SH-SY5Y (cell line): ENCODE measurements around the gene RAD9A.

Experiments used
- GATA2 ChIP-seq: IDR thresholded peaks from 2 replicates; pipeline ENCODE4 v1.6.1; 2011; ENCODE audit warnings: mild to moderate bottlenecking, low read depth, low read length
- GATA3 ChIP-seq: IDR thresholded peaks from 2 replicates; pipeline ENCODE4 v1.6.1; 2011; ENCODE audit warnings: low read depth, mild to moderate bottlenecking, low read length, moderate library complexity

Gene RAD9A

DNA sequence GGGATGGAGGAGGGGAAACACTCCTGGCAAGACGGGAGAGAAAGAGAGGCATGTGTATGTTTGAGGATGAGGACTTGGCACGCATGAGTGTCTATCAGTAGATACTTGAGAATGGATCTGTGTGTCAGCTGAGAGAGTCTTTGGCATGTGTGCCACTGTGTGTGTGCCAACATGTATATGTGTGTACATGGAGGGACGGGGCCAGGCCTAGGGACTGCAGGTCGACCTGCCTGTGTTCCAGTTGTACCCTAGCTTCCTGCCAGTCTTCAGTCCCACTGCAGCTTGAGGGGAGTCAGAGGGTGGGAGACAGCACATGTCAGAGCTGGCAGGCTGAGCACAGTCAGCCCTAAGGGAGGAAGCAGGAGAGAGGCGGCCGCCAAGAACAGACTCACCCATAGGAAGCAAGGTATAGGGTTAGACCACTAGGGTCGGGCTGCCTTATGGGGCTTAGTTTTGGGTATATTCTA lies 24.0 kb upstream of the RAD9A start:
- TF ChIP-seq GATA2, result no peak
- no peak for TF ChIP-seq GATA3

DNA sequence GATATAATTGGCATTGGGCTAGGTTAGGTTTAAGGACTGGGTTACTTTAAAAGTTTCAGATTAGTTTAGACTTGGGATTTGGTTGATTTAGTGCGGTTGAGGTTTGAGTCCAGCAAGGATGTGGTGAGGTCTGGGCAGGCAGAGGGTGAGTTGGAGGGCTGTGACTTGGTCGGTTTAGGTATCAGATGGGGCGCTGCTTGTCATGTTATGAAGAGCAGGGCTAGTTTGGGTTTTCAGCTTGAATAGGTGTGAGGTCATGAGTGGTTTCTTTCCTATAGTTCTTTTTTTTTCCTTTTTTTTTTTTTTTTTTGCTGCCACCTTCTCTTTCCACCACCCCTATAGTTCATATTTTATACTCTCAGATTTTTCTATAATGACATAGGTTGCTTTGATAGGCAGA lies 23.2 kb upstream of the RAD9A start:
- no peak for TF ChIP-seq GATA3
- no peak for TF ChIP-seq GATA2

DNA sequence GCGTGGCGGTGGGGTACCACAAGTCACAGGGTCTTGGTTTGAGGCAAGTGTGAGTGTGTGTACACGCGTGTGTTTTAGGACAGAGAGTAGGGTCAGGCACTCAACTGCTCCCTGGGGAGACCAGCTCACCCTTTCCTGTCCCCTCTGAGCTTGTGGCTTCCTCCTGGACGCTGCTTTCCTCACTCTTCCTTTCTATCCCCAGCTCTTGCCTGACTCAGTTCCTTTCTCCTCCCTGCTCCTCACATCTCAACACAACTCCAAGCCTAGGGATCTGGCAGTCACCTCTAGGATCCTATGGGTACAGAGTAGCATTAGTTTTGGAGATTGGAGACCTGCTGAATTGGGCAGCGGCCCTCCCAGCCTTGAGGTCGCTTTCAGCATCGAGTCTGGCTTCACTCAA lies 22.5 kb upstream of the RAD9A start:
- TF ChIP-seq GATA2, result no peak
- no peak for TF ChIP-seq GATA3

DNA sequence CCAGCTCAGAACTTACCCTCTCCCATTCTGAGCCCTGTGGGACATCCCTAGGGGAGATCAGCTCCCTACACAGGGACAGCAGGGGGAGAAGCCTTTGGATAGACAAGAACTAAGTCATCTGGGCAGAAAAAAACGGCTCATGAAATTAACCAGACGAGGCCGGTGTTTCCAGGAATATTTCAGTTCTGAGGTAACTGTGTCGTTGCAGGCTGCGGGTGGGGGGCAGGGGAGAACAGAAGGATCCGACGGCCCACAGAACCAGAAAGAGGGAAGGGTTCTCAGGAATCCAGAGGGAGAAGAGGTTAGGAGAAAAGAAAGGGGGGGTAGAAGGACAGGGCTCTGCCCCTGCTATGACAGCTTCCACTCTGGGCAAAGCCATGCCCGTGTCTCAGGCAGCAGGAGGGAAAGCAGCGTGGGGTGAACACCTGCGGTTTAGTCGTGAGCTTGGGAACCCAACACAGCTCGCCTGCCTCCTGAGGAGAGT lies 21.9 kb upstream of the RAD9A start:
- TF ChIP-seq GATA3 (no peak), GATA2 (no peak)

DNA sequence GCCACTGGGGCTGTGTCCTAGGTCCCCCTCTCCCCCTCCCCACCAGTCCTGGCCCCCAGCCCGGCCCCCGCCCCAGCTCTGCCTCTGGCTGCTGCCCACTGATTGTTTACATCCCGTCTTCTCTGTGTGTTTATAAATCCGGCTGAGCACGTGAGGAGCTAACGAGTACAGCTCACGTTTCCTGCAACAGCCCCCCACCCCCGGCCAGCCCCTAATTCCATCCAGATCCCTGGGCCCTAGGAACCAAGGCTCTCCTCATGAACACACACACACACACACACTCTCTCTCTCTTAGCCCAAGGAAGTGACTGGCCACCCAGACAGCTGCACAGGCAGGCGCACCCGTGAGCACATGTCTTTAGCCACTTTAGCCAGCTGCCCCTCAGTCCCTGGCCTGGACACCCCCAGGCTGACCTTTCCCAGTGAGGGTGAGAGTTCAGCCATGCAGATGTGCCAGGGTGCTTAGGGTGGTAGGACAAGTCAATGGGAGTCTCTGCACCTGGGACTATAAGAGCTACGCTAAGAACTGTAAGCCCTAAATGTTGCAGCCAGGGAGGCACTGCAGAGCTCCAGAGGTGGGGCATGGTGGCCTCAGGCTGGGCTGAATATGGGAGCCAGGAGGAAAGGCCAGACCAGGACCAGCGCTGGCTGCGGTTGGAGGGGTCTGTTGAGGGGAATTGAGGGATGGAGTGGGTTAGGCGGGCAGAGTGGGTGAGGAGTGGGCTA lies 21.3 kb upstream of the RAD9A start:
- TF ChIP-seq GATA3, result no peak
- no peak for TF ChIP-seq GATA2

DNA sequence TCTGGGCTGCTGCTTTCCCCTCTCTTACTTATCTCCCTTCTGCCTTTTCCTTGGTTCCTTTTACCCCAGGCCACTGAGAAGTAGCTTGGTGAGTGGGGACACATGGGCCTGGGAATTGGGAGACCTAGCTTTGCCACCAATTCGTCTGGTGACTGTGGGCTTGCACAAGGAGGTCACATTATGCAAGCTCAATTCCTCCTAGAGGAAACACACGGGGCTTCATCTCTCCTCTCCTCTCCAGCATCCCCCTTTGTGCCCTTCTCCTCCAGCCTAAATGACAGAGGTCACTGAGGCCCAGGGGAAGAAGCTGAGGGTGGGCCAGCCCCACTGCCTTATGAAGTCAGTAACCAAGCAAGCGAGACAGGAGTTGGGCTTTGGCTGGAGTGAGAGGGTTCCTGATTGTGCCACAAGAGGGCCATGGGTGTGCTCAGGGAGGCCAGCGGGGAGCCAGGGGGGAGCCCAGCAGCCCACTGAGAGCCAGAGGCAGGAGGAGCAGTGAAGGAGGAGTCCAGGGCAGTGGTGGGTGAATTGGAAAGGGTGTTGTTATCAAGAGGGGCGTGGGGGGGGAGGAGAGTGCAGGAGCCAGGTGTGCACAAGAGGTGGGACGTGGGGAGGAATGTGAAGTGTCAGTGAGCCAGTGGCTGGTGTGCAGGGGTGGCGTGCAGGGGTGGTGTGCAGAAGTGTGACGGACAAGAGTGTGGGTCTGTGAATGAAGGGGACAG lies 20.4 kb upstream of the RAD9A start:
- TF ChIP-seq GATA3 (no peak), GATA2 (no peak)

DNA sequence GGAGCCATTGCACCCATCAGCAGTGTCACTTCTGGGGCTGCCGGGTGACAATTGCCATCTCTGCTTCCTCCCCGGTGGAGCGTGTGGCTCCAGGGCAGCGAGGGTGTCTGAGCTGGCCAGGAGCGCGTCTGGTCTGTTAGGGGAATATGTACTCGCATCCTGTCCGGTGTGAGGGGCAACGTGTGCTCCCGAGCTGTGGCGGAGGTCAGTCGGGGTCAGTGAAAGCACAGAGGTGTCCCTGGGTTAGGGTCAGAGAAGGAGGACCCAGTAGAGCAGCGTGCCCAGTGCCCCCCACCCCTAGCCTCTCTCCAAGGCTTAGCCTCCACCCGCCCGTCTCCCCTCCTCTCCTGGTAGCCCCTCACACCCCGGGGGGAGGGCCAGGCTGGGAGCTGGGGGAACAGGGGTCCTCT lies 19.9 kb upstream of the RAD9A start:
- no peak for TF ChIP-seq GATA3
- no peak for TF ChIP-seq GATA2

DNA sequence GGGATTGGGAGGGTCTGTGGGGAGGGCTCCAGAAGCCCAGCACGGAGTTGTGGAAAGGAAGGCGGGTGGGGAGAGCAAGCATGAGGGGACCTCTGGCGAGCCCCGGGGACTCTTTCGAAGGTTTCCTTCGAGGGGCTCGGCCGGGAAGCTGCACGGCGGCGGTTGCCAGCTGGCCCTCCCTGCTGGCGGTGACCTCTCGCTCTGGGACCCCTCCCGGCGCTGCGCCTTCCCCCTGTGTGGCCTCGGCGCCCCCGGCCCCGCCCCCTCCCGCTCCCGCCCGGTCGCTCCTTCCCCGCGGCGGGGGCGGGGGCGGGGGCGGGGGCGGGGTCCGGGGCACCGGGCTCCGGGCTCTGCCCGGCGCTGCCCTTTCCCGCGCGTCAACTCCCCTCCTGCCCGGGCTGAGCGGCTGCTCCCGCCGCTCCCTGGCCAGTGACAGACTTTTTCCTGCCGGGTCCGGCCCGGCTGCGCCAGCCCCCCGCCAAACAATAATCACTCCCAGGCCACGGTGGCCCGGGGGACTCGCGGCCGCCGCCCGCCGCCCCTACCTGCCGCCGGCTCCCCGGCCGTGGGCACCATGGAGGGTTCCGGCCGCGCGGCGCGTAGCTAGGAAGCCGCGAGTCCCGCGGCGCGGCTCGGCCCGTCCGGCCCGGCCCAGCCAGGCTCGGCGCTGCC lies 19.3 kb upstream of the RAD9A start:
- no peak for TF ChIP-seq GATA3
- TF ChIP-seq GATA2, result no peak

DNA sequence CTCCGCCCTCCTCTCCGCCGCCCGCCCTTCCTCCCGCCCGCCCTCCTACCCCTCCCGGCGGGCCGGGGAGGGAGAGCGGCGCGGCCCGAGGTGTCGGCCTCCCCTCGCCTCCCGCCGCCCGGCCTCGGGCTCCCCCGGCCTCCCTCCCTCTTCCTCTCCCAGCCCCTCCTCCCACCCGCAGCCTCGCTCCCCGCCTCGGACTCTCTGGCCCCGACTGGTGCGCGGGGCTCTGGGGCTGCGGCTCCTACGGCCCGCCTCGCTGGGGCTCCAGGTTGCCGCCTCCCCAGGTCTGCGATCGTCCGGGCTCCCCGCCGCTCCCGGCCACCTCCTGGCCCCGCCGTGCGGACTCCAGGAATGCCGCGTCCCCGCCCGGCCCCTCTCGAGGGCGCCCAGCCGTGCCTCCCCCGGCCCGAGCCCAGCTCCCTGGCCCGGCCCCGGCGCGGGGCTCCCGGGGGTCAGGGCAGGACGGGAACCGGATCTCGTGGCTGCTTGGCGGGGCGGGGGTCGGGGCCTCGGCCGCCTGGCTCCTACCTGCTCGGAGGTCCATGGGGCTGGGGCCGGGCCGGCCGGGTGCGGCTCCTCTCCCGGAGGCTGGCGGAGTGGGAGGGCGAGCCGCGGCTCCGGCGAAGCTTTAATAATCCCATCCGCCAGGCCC lies 18.7 kb upstream of the RAD9A start, which contains the start of gene CLCF1:
CLCF1 (minus strand) TSS at position 606 of the 655 bp plus-strand sequence; CDS start at position 547, 59 bp downstream.
- TF ChIP-seq GATA2 (no peak), GATA3 (no peak)

DNA sequence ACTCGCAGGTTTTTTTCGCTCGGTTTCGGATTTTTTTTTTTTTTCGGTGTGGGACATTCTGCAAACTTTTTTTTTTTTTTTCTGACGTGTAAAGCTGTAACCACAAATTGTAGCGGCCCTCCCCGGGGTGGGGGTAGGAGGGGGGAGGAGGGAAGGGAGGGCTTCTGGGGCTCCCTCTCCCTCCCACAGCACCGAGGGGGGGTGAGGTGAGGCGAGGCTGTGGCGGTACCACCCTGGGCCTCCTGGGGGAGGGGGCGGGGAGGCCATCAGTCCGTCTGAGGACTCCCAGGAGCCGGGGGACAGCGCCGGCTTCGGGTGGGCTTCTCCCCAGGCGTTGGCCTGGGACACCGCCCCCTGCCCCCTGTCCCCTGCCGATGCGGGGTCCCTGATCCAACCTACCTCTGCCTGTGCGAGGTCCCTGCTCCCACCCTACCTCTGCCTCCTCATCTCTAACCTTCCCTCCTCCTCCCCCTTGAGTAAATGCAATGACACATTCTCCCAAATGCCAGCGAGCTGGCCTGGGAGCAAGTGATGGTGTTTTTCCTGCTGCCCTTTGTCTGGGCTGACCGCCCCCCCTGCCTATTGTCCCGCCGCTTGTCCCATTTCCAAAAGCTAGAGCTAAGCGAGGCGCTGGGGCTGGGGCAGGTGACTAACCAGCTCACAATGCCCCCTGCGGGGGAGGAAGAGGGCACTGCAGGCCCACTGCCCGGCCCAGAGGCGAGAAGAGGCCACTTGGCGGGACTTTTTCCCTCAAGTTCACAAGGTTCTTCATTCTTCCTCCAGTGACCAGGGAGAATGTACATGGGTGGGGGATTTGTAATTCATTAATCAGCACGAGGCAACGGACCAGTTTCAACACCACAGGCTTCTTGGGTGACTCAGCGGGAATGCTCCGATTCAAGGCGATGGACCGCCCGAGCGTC lies 17.9 kb upstream of the RAD9A start:
- no peak for TF ChIP-seq GATA2
- TF ChIP-seq GATA3, result no peak

DNA sequence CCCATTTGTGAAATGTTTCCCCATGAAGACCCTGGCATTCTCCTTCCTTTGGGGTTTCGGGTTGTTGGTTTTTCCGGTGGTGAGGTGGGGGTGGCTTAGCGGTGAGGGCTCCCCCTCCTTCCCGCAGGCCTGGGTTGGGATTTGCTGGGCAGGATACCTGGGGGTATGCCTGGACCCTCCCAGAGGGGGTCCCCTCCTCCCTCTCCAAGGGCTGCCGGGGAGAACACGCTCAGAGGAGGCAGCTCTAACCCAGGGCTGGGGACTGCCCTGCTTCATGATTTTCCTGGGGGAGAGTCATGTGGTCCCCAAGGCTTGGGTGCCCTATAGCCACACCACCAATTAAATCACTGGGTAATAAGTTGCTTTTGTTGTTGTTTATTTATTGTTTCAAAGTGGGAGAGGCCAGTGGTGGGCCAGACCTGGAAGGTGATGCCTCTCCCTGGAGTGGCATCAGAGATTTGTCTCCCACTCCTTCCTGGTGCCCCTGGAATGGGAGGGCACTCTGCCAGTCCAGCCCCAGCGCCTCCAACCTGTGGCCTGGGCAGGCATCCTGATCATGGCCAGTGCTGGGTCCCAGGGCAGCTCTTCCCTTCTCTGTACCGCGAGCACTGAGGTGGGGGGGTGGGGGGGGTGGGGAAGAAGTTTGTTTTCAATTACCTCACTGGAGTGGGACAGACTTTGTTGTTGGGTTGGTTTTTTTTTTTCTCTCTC lies 17.1 kb upstream of the RAD9A start:
- TF ChIP-seq GATA3 (no peak), GATA2 (no peak)

DNA sequence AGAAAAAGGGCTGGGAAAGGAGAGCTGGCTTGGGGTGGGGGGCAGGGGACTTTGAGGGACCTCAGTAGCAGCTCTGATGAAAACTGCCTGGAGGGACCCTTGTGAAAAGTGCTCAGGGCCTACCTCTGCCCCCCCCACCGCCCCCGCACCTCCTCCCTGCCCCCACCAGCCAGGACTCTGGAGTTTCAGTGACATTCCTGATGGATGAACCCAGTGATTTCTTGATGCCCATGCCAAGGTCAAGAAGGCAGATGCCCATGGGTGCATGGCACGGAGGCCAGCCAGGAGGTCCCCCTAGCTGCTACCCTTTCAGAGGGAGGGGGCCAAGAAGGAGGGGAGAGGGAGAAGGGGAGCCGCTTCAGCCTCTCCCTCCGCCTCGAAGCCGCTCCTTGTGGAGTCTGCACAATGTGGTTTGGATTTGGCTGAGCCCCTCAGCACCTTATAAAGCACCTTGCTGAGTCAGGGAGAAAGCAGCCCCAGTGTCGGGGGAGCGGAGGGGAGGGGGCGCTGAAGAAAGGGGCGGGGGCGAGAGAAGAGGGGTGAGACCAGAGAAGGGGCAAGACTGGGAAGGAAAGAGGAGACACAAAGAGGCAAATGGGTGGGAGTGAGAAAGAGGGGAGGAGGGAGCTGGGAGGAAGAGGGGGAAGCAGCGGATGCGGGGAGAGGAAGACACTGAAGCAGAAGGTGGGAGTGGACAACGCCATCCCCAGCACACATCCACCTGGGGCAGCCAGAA lies 16.3 kb upstream of the RAD9A start:
- no peak for TF ChIP-seq GATA2
- TF ChIP-seq GATA3, result no peak
